Stomach (tissue), 4 donors: ENCODE results near the gene ARAP2.

Experiments
- EP300 ChIP-seq: sonication (generic); formaldehyde crosslinking; IDR thresholded peaks from one replicate; pipeline ENCODE4 v1.6.1; 2017; ENCODE audit warnings: antibody characterized with exemption
- POLR2A ChIP-seq, 4 donors: fragments of 450-650 bp; IDR thresholded peaks; one replicate each; pipeline ENCODE4 v1.6.1; 2016; ENCODE audit warnings: antibody characterized with exemption in 4 of 4, control low read depth in 2 of 4, mild to moderate bottlenecking in 1 of 4, moderate library complexity in 1 of 4
- POLR2AphosphoS5 ChIP-seq, 3 donors: sonication (generic); formaldehyde crosslinking; IDR thresholded peaks; one replicate each; pipeline ENCODE4 v1.6.1; 2016; ENCODE audit warnings: antibody characterized with exemption in 3 of 3
- TF ChIP-seq, protein P1 (sequence below), 7 experiments: fragments of 450-650 bp in 4 of 7; fragments of 200-600 bp in 3 of 7; sonication (generic) in 3 of 7; IDR thresholded peaks; one replicate each; pipeline ENCODE4 v1.5.1; 2016 to 2019; ENCODE audit warnings: antibody characterized with exemption in 7 of 7, control low read depth in 2 of 7, mild to moderate bottlenecking in 1 of 7

DNA sequence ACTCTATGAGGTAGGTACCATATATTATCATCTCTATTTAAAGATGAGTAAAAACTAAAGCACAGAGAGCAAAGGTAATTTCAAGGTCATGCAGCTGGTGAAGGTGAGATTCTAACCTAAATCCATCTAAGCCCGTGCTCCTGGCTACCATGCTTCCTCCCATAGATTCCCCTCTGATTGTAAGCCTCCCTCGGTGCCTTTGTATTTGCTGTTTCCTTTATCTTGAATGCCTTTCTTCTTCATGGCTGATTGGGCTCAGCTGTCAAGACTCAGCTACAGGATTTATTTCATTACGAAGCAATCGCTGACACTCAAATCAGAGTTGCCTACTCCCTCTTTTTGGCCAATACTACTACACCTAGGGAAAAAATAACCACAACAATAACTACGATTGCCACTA is 217.1 kb downstream of the ARAP2 start:
- TF ChIP-seq POLR2AphosphoS5 (IDR thresholded peaks at IDR 0.05) (no peak), POLR2A (IDR thresholded peaks at IDR 0.05) (no peak), EP300 (no peak)
- TF ChIP-seq, protein P1, sequence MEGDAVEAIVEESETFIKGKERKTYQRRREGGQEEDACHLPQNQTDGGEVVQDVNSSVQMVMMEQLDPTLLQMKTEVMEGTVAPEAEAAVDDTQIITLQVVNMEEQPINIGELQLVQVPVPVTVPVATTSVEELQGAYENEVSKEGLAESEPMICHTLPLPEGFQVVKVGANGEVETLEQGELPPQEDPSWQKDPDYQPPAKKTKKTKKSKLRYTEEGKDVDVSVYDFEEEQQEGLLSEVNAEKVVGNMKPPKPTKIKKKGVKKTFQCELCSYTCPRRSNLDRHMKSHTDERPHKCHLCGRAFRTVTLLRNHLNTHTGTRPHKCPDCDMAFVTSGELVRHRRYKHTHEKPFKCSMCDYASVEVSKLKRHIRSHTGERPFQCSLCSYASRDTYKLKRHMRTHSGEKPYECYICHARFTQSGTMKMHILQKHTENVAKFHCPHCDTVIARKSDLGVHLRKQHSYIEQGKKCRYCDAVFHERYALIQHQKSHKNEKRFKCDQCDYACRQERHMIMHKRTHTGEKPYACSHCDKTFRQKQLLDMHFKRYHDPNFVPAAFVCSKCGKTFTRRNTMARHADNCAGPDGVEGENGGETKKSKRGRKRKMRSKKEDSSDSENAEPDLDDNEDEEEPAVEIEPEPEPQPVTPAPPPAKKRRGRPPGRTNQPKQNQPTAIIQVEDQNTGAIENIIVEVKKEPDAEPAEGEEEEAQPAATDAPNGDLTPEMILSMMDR (IDR thresholded peaks at IDR 0.05) = no peak
